Hepatic stellate cell (primary cell): Measurements from ENCODE around the gene CACNA2D3.

Experiments
- DNase-seq: peaks from one replicate; pipeline ENCODE4 v3.0.0; 2011; ENCODE audit warnings: low spot score

Gene CACNA2D3

GRCh38 chr3:54878145-54878544 lies 755.8 kb downstream of the CACNA2D3 start:
- no peak for DNase-seq

- peak; percentile 48 for DNase-seq
Measured at GRCh38 chr3:54882129-54882833, 759.9 kb downstream of the CACNA2D3 start.

- no peak for DNase-seq
Measured at GRCh38 chr3:54888162-54888561, 765.8 kb downstream of the CACNA2D3 start.

GRCh38 chr3:54888873-54889272 lies 766.5 kb downstream of the CACNA2D3 start:
- DNase-seq = no peak

- no peak for DNase-seq
Measured at GRCh38 chr3:54889731-54890130, 767.4 kb downstream of the CACNA2D3 start.

- DNase-seq = peak; percentile 91
Measured at GRCh38 chr3:54891540-54891897, 769.2 kb downstream of the CACNA2D3 start.

GRCh38 chr3:54892168-54892567 lies 769.8 kb downstream of the CACNA2D3 start:
- no peak for DNase-seq

GRCh38 chr3:54895613-54896012 lies 773.3 kb downstream of the CACNA2D3 start:
- no peak for DNase-seq

GRCh38 chr3:54897028-54897711 lies 774.8 kb downstream of the CACNA2D3 start:
- peak; percentile 16 for DNase-seq

- no peak for DNase-seq
Measured at GRCh38 chr3:54899273-54899672, 776.9 kb downstream of the CACNA2D3 start.

- no peak for DNase-seq
Measured at GRCh38 chr3:54900838-54901591, 778.7 kb downstream of the CACNA2D3 start.

- no peak for DNase-seq
Measured at GRCh38 chr3:54901906-54902685, 779.7 kb downstream of the CACNA2D3 start.

GRCh38 chr3:54905261-54905888 lies 783.0 kb downstream of the CACNA2D3 start:
- DNase-seq = peak; percentile 15

- no peak for DNase-seq
Measured at GRCh38 chr3:54905920-54906319, 783.6 kb downstream of the CACNA2D3 start.

- no peak for DNase-seq
Measured at GRCh38 chr3:54906763-54907162, 784.4 kb downstream of the CACNA2D3 start.

GRCh38 chr3:54909191-54909590 lies 786.8 kb downstream of the CACNA2D3 start:
- DNase-seq = no peak

- no peak for DNase-seq
Measured at GRCh38 chr3:54914180-54914579, 791.8 kb downstream of the CACNA2D3 start.

GRCh38 chr3:54915181-54915580 lies 792.8 kb downstream of the CACNA2D3 start:
- DNase-seq = no peak

GRCh38 chr3:54915976-54916375 lies 793.6 kb downstream of the CACNA2D3 start:
- DNase-seq = no peak

GRCh38 chr3:54916732-54917131 lies 794.4 kb downstream of the CACNA2D3 start:
- no peak for DNase-seq

GRCh38 chr3:54917174-54917573 lies 794.8 kb downstream of the CACNA2D3 start:
- DNase-seq = no peak

- DNase-seq = no peak
Measured at GRCh38 chr3:54917862-54918261, 795.5 kb downstream of the CACNA2D3 start.
